Measurements from ENCODE around the gene RALGPS1.

RALGPS1 gene

GRCh38 chr9:127102788-127103187, 188.2 kb downstream of the RALGPS1 start:
- Histone ChIP-seq H3K4me3 (ENCODE audit: low read length in 2 of 2) (no peak overlapping the region), H3K27ac (ENCODE audit: low read depth in 2 of 2, low read length in 2 of 2) (no peak overlapping the region), H3K9ac (ENCODE audit: low read depth in 1 of 2, low read length in 2 of 2) (no peak overlapping the region), H3K27me3 (ENCODE audit: control insufficient read depth in 2 of 2, insufficient read depth in 2 of 2, low read length in 2 of 2) (no peaks in the 10 kb centered on the region), H3K9me3 (ENCODE audit: control insufficient read depth in 2 of 2, low read length in 2 of 2) (no peaks in the 10 kb centered on the region), H3K36me3 (ENCODE audit: control insufficient read depth in 2 of 2, insufficient read depth in 2 of 2, low read length in 2 of 2) (peaks cover 0 to 5% of the 10 kb centered on the region in 2 donors), H3K4me1 (ENCODE audit: control insufficient read depth in 2 of 2, insufficient read depth in 2 of 2, low read length in 2 of 2) (no peaks in the 10 kb centered on the region)

- H3K27me3 ChIP-seq (ENCODE audit: control insufficient read depth in 2 of 2, insufficient read depth in 2 of 2, low read length in 2 of 2) = no peaks in the 10 kb centered on the region
- H3K4me1 ChIP-seq (ENCODE audit: control insufficient read depth in 2 of 2, insufficient read depth in 2 of 2, low read length in 2 of 2) = no peaks in the 10 kb centered on the region
- H3K27ac ChIP-seq (ENCODE audit: low read depth in 2 of 2, low read length in 2 of 2) = no peak overlapping the region
- no peak overlapping the region for H3K9ac ChIP-seq (ENCODE audit: low read depth in 1 of 2, low read length in 2 of 2)
- no peaks in the 10 kb centered on the region for H3K9me3 ChIP-seq (ENCODE audit: control insufficient read depth in 2 of 2, low read length in 2 of 2)
- no peak overlapping the region for H3K4me3 ChIP-seq (ENCODE audit: low read length in 2 of 2)
- no peaks in the 10 kb centered on the region for H3K36me3 ChIP-seq (ENCODE audit: control insufficient read depth in 2 of 2, insufficient read depth in 2 of 2, low read length in 2 of 2)
These were observed 190.2 kb downstream of the RALGPS1 start for GRCh38 chr9:127104581-127105311.

GRCh38 chr9:127105805-127106465, 191.4 kb downstream of the RALGPS1 start:
- Histone ChIP-seq H3K4me1 (ENCODE audit: control insufficient read depth in 2 of 2, insufficient read depth in 2 of 2, low read length in 2 of 2) (no peaks in the 10 kb centered on the region), H3K36me3 (ENCODE audit: control insufficient read depth in 2 of 2, insufficient read depth in 2 of 2, low read length in 2 of 2) (no peaks in the 10 kb centered on the region), H3K27me3 (ENCODE audit: control insufficient read depth in 2 of 2, insufficient read depth in 2 of 2, low read length in 2 of 2) (no peaks in the 10 kb centered on the region), H3K4me3 (ENCODE audit: low read length in 2 of 2) (no peak overlapping the region), H3K27ac (ENCODE audit: low read depth in 2 of 2, low read length in 2 of 2) (no peak overlapping the region), H3K9ac (ENCODE audit: low read depth in 1 of 2, low read length in 2 of 2) (no peak overlapping the region), H3K9me3 (ENCODE audit: control insufficient read depth in 2 of 2, low read length in 2 of 2) (no peaks in the 10 kb centered on the region)

DNA sequence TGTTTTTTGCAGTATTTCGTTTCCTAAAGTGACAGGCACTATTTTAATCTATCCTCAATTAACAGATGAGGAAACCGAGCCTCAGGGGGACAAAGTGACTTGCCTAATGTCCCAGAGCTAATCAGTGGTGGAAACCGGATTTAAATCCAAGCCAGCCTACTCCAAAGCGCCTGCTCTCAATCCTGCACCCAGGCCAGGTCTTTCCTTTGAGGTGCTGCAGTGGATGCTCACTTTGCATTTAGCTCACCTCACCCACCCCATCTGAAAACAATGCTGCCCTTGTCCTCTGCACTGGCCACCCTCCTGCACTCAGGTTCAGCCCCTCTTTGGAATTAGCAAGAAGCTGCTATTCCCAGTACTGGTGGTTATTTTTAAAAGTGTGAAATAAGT, 191.9 kb downstream of the RALGPS1 start:
- no peaks in the 10 kb centered on the region for H3K4me1 ChIP-seq (ENCODE audit: control insufficient read depth in 2 of 2, insufficient read depth in 2 of 2, low read length in 2 of 2)
- H3K27ac ChIP-seq (ENCODE audit: low read depth in 2 of 2, low read length in 2 of 2) = no peak overlapping the region
- no peaks in the 10 kb centered on the region for H3K27me3 ChIP-seq (ENCODE audit: control insufficient read depth in 2 of 2, insufficient read depth in 2 of 2, low read length in 2 of 2)
- H3K36me3 ChIP-seq (ENCODE audit: control insufficient read depth in 2 of 2, insufficient read depth in 2 of 2, low read length in 2 of 2) = no peaks in the 10 kb centered on the region
- no peaks in the 10 kb centered on the region for H3K9me3 ChIP-seq (ENCODE audit: control insufficient read depth in 2 of 2, low read length in 2 of 2)
- no peak overlapping the region for H3K9ac ChIP-seq (ENCODE audit: low read depth in 1 of 2, low read length in 2 of 2)
- no peak overlapping the region for H3K4me3 ChIP-seq (ENCODE audit: low read length in 2 of 2)

- H3K4me1 ChIP-seq (ENCODE audit: control insufficient read depth in 2 of 2, insufficient read depth in 2 of 2, low read length in 2 of 2) = no peaks in the 10 kb centered on the region
These were observed 192.8 kb downstream of the RALGPS1 start for GRCh38 chr9:127107171-127107928.

DNA sequence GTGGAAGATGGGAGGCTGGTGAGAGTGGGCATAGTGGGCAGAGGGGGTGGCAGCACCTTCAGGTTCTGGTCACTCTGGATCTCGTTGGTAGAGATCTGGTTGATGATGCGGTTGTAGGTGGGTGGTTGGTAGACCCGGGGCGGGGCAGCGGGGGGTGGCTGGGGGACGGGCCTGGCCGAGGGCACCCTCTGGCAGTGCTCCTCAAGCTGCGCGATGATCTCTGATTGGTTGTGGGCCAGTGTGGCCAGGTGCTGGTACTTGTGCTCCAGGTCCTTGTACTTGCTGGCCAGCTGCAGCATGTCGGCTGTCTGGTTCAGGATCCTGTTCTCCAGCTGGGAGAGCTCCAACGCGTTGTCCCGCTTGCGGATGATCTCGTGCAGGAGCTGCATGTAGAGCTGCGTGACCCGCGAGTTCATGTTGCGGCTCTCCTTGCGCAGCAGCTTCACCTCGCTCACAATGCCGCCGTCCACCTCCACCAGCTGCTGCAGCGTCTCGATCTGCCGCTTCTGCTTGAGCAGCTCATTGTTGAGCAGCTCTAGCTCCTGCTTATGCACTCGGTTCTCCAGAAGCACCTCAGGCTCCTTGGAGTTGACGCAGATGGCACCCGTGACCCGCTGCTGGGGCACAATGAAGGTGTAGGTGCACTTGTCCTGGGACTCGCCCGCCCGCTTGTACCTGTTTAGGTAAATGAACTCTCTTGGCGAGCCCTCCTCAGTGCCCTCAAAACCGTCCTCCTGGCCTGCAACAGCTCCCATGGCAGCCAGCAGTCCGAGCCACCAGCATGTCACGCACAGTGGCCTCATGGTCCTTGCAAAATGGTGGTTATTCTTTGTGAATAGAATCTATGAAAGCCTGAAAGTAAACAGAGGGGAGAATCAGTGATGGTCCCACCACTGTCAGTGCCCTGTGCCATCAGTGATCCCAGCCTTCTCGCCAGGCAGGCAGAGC, 193.6 kb downstream of the RALGPS1 start:
- H3K4me1 ChIP-seq (ENCODE audit: control insufficient read depth in 2 of 2, insufficient read depth in 2 of 2, low read length in 2 of 2) = no peaks in the 10 kb centered on the region
- H3K27ac ChIP-seq (ENCODE audit: low read depth in 2 of 2, low read length in 2 of 2) = no peak overlapping the region

More at GRCh38 chr9:127107171-127107928, 192.8 kb downstream of the RALGPS1 start:
- Histone ChIP-seq H3K9ac (ENCODE audit: low read depth in 1 of 2, low read length in 2 of 2) (no peak overlapping the region), H3K27me3 (ENCODE audit: control insufficient read depth in 2 of 2, insufficient read depth in 2 of 2, low read length in 2 of 2) (no peaks in the 10 kb centered on the region), H3K36me3 (ENCODE audit: control insufficient read depth in 2 of 2, insufficient read depth in 2 of 2, low read length in 2 of 2) (no peaks in the 10 kb centered on the region), H3K9me3 (ENCODE audit: control insufficient read depth in 2 of 2, low read length in 2 of 2) (no peaks in the 10 kb centered on the region), H3K27ac (ENCODE audit: low read depth in 2 of 2, low read length in 2 of 2) (no peak overlapping the region), H3K4me3 (ENCODE audit: low read length in 2 of 2) (no peak overlapping the region)

GRCh38 chr9:127109212-127109711, 194.7 kb downstream of the RALGPS1 start:
- H3K27ac ChIP-seq (ENCODE audit: low read depth in 2 of 2, low read length in 2 of 2) = peak overlapping the region in 1 of 2 donors; percentile 53
- no peaks in the 10 kb centered on the region for H3K9me3 ChIP-seq (ENCODE audit: control insufficient read depth in 2 of 2, low read length in 2 of 2)
- no peaks in the 10 kb centered on the region for H3K36me3 ChIP-seq (ENCODE audit: control insufficient read depth in 2 of 2, insufficient read depth in 2 of 2, low read length in 2 of 2)
- H3K4me3 ChIP-seq (ENCODE audit: low read length in 2 of 2) = no peak overlapping the region
- no peaks in the 10 kb centered on the region for H3K27me3 ChIP-seq (ENCODE audit: control insufficient read depth in 2 of 2, insufficient read depth in 2 of 2, low read length in 2 of 2)
- no peak overlapping the region for H3K9ac ChIP-seq (ENCODE audit: low read depth in 1 of 2, low read length in 2 of 2)
- H3K4me1 ChIP-seq (ENCODE audit: control insufficient read depth in 2 of 2, insufficient read depth in 2 of 2, low read length in 2 of 2) = no peaks in the 10 kb centered on the region

More for the DNA sequence above, 193.6 kb downstream of the RALGPS1 start:
- no peaks in the 10 kb centered on the region for H3K9me3 ChIP-seq (ENCODE audit: control insufficient read depth in 2 of 2, low read length in 2 of 2)
- no peak overlapping the region for H3K9ac ChIP-seq (ENCODE audit: low read depth in 1 of 2, low read length in 2 of 2)
- H3K27me3 ChIP-seq (ENCODE audit: control insufficient read depth in 2 of 2, insufficient read depth in 2 of 2, low read length in 2 of 2) = no peaks in the 10 kb centered on the region
- H3K36me3 ChIP-seq (ENCODE audit: control insufficient read depth in 2 of 2, insufficient read depth in 2 of 2, low read length in 2 of 2) = no peaks in the 10 kb centered on the region
- H3K4me3 ChIP-seq (ENCODE audit: low read length in 2 of 2) = no peak overlapping the region

GRCh38 chr9:127112056-127112455, 197.5 kb downstream of the RALGPS1 start:
- Histone ChIP-seq H3K9me3 (ENCODE audit: control insufficient read depth in 2 of 2, low read length in 2 of 2) (no peaks in the 10 kb centered on the region), H3K4me1 (ENCODE audit: control insufficient read depth in 2 of 2, insufficient read depth in 2 of 2, low read length in 2 of 2) (no peaks in the 10 kb centered on the region), H3K27ac (ENCODE audit: low read depth in 2 of 2, low read length in 2 of 2) (no peak overlapping the region), H3K36me3 (ENCODE audit: control insufficient read depth in 2 of 2, insufficient read depth in 2 of 2, low read length in 2 of 2) (peaks cover 0 to 4% of the 10 kb centered on the region in 2 donors), H3K4me3 (ENCODE audit: low read length in 2 of 2) (no peak overlapping the region), H3K9ac (ENCODE audit: low read depth in 1 of 2, low read length in 2 of 2) (no peak overlapping the region), H3K27me3 (ENCODE audit: control insufficient read depth in 2 of 2, insufficient read depth in 2 of 2, low read length in 2 of 2) (no peaks in the 10 kb centered on the region)

DNA sequence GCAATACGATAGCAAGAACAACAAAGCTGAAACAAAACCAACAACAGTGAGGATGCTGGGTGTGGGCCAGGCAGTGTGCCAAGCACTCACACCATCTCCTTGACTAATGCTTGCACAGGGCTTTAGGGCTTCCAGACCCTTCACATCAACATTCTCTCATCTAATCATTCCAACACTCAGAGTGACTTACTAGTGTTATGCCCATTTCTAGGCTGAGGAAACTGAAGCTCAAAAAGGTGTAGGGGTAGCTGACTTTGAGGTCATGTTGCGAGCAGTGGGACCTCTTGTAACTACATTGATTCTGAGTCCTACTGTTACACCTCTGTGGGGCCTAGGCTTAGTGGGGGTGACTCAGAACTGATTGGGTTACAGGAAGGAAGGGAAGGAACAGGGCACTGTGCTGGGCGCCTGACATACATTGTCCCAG, 198.2 kb downstream of the RALGPS1 start:
- Histone ChIP-seq H3K9me3 (ENCODE audit: control insufficient read depth in 2 of 2, low read length in 2 of 2) (no peaks in the 10 kb centered on the region), H3K36me3 (ENCODE audit: control insufficient read depth in 2 of 2, insufficient read depth in 2 of 2, low read length in 2 of 2) (peaks cover 0 to 4% of the 10 kb centered on the region in 2 donors), H3K27me3 (ENCODE audit: control insufficient read depth in 2 of 2, insufficient read depth in 2 of 2, low read length in 2 of 2) (no peaks in the 10 kb centered on the region), H3K27ac (ENCODE audit: low read depth in 2 of 2, low read length in 2 of 2) (no peak overlapping the region), H3K9ac (ENCODE audit: low read depth in 1 of 2, low read length in 2 of 2) (no peak overlapping the region), H3K4me1 (ENCODE audit: control insufficient read depth in 2 of 2, insufficient read depth in 2 of 2, low read length in 2 of 2) (no peaks in the 10 kb centered on the region), H3K4me3 (ENCODE audit: low read length in 2 of 2) (no peak overlapping the region)

All from mucosa of rectum (tissue), 2 donors.